C4-2B (cell line): ENCODE measurements around the gene WNT6.

Experiments
- ZFX ChIP-seq: fragments of 450-650 bp; IDR thresholded peaks from 2 replicates; pipeline ENCODE4 v1.6.1; 2017
- TF ChIP-seq, protein P1 (sequence below): fragments of 450-650 bp; conservative IDR thresholded peaks from 2 replicates; pipeline ENCODE4 v1.5.1; 2017; ENCODE audit warnings: mild to moderate bottlenecking

DNA sequence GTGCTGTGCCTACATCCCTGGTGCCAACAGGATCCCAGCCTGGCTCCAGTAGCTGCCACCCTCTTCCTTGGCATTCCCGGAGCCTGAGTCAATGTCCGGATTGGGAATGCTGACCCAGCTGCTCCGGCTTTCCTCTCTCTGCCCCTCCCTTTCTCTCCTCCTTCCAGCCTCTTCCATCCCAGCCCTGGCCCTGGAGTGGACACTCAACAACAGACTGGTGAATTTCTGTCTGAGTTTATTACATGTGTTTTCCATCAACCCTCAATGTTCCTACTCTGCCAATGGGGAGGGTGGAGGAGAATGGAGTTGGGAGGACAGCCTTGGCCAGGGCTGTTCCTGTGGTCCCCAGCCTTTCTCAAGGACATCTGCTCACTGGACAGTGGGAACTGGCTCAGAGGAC is 27.1 kb upstream of the WNT6 start:
- TF ChIP-seq, protein P1, sequence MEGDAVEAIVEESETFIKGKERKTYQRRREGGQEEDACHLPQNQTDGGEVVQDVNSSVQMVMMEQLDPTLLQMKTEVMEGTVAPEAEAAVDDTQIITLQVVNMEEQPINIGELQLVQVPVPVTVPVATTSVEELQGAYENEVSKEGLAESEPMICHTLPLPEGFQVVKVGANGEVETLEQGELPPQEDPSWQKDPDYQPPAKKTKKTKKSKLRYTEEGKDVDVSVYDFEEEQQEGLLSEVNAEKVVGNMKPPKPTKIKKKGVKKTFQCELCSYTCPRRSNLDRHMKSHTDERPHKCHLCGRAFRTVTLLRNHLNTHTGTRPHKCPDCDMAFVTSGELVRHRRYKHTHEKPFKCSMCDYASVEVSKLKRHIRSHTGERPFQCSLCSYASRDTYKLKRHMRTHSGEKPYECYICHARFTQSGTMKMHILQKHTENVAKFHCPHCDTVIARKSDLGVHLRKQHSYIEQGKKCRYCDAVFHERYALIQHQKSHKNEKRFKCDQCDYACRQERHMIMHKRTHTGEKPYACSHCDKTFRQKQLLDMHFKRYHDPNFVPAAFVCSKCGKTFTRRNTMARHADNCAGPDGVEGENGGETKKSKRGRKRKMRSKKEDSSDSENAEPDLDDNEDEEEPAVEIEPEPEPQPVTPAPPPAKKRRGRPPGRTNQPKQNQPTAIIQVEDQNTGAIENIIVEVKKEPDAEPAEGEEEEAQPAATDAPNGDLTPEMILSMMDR: no peak
- TF ChIP-seq ZFX: no peak
